GM19023 (cell line): ENCODE data around the gene PRSS16.
"Not testable (repeated sequence)": the region's sequence is repeated elsewhere in the genome, so short reads cannot be mapped to it uniquely, and the experiment has no call there.

Source experiments
- ATAC-seq: cut with Tn5 transposase; IDR thresholded peaks from one replicate; pipeline ENCODE4 v1.9.1; 2021; ENCODE audit warnings: mild to moderate bottlenecking, moderate library complexity; ENCODE audit not compliant: unreplicated experiment

Gene PRSS16

GRCh38 chr6:27247133-27247836 is at the start of gene PRSS16:
Gene PRSS16, plus strand, starts transcription at chr6:27247701. Its CDS starts 37 bp downstream, at chr6:27247738.
- ATAC-seq: no peak

GRCh38 chr6:27205375-27206278 is 41.9 kb upstream of the PRSS16 start:
- ATAC-seq: no peak

- ATAC-seq: no peak
Measured at GRCh38 chr6:27206806-27207205, 40.7 kb upstream of the PRSS16 start.

- no peak for ATAC-seq
Measured at GRCh38 chr6:27208042-27208441, 39.5 kb upstream of the PRSS16 start.

GRCh38 chr6:27209196-27209595 is 38.3 kb upstream of the PRSS16 start:
- no peak for ATAC-seq

- no peak for ATAC-seq
Measured at GRCh38 chr6:27209659-27210269, 37.7 kb upstream of the PRSS16 start.

- ATAC-seq: not testable (repeated sequence)
Measured at GRCh38 chr6:27213091-27213517, 34.4 kb upstream of the PRSS16 start.

GRCh38 chr6:27213544-27214125 is 33.9 kb upstream of the PRSS16 start:
- ATAC-seq: no peak

- no peak for ATAC-seq
Measured at GRCh38 chr6:27214126-27214601, 33.3 kb upstream of the PRSS16 start.

GRCh38 chr6:27216874-27217273 is 30.6 kb upstream of the PRSS16 start:
- no peak for ATAC-seq

GRCh38 chr6:27222971-27223370 is 24.5 kb upstream of the PRSS16 start:
- not testable (repeated sequence) for ATAC-seq

GRCh38 chr6:27224729-27225128 is 22.8 kb upstream of the PRSS16 start:
- ATAC-seq: no peak

- no peak for ATAC-seq
Measured at GRCh38 chr6:27228963-27229477, 18.5 kb upstream of the PRSS16 start.

GRCh38 chr6:27230758-27231111 is 16.8 kb upstream of the PRSS16 start:
- no peak for ATAC-seq

- ATAC-seq: no peak
Measured at GRCh38 chr6:27234576-27234975, 12.9 kb upstream of the PRSS16 start.

GRCh38 chr6:27237089-27237803 is 10.3 kb upstream of the PRSS16 start:
- no peak for ATAC-seq

GRCh38 chr6:27238010-27238983 is 9.2 kb upstream of the PRSS16 start:
- ATAC-seq: no peak

- ATAC-seq: no peak
Measured at GRCh38 chr6:27239258-27239657, 8.2 kb upstream of the PRSS16 start.

- ATAC-seq: no peak
Measured at GRCh38 chr6:27241443-27241842, 6.1 kb upstream of the PRSS16 start.
